Right ventricle myocardium superior (tissue), 1 donor: ENCODE results near the gene SMYD3. TPM values are rescaled to one million over a fixed set of nuclear protein-coding genes. Genes with fewer than 3 reads are reported as not detected.

Experiments used
- ATAC-seq: fragments of 200-7000 bp; cut with Tn5 transposase; one replicate; pipeline ENCODE4 v1.9.1; 2020; ENCODE audit warnings: mild to moderate bottlenecking; ENCODE audit not compliant: poor library complexity
- DNase-seq: peaks from one replicate; pipeline ENCODE4 v3.0.0-alpha.2; 2020
- intact Hi-C: fragments of 100-400 bp; cut with DNase I; formaldehyde crosslinking; loops from one replicate; pipeline ENCODE4 v1.11.2; 2022
- total RNA-seq: library from RNA; stranded (reverse); fragmentation: NEBNext Ultra II Directional; extraction: Animal tissue kit (Norgen Biotek cat#: 25700); gene quantifications from one replicate; pipeline ENCODE4 v1.2.1, GENCODE V29; 2021
- donor health status: DM: no; HTN: yes; CAD: no; lungs with severe emphysema.

Gene SMYD3
- total RNA-seq, 1 donor from 2014 or later: 9.4 TPM

DNA sequence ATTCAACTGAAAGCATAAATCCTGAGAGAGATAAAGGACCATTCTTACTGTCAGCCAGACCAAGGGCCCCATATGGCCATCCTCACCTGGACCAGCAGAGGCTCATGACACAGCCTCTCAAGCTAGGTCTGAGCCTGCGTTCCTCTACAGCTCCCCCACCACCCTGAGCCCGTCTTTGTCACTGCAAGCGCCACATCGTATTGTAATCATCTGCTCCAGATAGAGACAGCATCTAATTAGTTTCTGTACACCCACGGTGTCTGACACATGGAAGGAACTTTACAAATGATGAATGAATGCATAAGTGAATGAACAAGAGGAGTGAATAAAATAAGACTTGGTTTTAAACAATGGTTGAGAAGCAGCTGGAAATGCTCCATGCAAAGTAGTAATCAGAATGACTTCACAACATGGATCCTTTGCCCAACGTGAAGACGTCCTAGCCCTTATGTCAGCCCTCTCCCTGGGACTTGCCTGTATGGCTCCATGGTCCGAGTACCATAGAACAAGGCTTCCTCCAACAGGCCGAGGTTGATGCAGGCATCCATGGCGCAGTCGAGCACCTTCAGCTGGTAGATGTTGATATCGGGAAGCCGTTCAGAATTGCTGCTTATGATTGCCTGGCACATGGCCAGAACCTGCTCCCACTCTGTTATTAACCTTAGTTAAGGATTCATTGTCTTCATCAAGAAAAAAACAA, 648.9 kb downstream of the SMYD3 start:
- ATAC-seq: no peak

DNA sequence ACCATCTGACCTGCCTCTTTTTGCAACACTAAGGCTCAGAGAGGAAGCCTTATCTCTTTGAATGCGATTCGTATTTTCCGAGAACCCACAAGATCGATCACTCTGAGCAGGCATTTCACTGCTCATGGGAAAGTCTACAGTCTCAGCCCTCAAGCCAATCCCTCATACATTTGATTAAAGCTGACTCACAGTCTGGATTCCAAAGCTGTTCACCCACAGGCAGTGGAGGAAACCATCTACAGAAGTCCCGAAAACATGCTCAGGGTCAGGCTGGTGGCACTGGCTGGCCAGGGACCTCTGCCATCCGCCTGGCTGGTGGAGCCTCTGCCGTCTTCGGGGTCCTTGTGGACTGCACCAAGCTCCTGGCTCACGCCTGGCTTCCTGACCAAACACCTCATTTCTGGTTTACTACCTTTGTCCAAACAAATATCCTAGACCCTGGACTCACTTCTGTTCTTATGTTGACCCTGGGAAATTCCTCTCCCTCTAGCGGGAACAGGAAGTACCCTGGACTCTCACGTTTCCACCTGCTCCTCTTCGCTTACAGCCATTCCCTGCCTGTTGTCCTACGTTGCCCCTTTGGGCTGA, 650.0 kb downstream of the SMYD3 start:
- ATAC-seq (no peak), DNase-seq (no peak)
- intact Hi-C loops: no loop called here

More for the DNA sequence above, 648.9 kb downstream of the SMYD3 start:
- intact Hi-C loops: no loop called here
- DNase-seq: no peak

- intact Hi-C loops: no loop called here
- DNase-seq: no peak
Measured at GRCh38 chr1:245855846-245856730, 651.0 kb downstream of the SMYD3 start.

DNA sequence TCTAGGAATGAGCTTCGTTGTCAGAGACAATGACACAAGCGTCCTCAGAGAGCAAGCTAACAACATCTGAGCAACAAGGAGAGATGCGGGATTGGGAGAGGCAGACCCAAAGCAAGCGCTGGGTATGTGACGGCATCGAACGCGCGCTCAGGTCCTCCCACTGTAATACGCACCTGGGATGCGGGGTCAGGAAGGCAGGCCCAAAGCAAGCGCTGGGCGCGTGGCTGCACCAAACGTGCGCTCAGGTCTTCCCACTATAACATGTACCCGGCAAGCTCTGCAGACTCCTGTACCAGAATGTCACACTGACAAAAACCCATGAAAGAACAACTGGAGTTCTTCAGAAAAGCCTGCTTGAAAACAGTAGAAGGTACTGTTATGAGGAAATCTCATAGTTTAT, 653.8 kb downstream of the SMYD3 start:
- no peak for DNase-seq
- no peak for ATAC-seq
- intact Hi-C loops: no loop called here

More at GRCh38 chr1:245855846-245856730, 651.0 kb downstream of the SMYD3 start:
- no peak for ATAC-seq

DNA sequence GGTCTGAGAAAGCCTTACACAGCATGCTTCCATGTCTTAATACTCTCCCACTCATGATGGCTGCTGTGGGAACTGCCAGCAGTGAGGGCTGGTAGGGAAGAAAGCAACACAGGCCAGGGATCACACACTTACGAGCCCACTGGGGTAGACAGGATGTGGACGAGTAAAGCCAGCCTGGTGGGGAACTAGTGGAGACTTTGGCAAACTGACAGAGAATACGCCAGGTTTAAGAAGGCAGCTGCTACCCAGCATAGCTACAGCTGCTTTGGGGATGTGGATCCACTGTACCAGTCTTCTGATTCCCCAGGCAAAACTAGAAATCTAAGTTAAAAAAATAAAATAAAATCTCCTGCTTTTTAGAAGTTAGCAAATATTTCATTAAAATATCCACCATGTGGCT, 664.0 kb downstream of the SMYD3 start:
- ATAC-seq (no peak), DNase-seq (no peak)
- intact Hi-C loops: no loop called here

DNA sequence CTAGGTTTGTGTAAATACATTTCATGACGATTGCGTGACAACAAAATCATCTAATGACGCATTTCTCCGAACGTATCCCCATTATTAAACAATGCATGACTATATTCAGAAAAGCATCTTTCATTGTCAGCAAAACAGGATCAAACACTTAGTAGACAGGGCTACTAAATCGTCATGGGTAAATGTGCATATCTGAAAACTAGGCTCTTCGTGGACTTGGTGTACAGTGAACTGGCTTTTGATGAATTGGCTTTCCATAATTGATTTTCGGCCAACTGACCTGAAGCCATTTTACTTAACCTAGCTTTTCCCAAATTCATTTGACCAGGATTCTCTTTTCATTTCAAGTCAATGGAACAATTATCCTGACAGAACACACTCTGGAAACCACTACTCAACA, 665.0 kb downstream of the SMYD3 start:
- intact Hi-C loops: no loop called here
- ATAC-seq: no peak
- DNase-seq: no peak

GRCh38 chr1:245840971-245841370, 666.1 kb downstream of the SMYD3 start:
- intact Hi-C loops: no loop called here
- ATAC-seq: no peak
- DNase-seq: no peak

- DNase-seq: no peak
- no peak for ATAC-seq
- intact Hi-C loops: no loop called here
Measured at GRCh38 chr1:245837718-245838117, 669.4 kb downstream of the SMYD3 start.

DNA sequence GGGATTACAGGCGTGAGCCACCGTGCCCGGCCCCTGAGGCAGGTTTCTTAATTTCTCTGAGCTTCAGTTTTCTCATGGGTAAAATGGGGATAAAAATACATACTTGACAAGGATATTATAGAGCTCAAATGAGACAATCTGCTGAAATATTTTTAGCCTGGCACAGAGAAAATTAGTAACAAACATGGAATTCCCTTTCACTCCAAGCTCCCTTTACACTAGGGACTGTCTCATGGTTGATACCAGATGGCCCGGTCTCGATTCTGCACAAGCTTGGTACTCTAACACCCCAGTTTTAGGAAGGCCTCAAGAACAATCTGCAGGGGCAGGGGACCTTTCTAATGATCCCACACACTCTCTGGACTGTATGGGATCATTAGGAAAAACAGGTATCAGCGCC, 671.7 kb downstream of the SMYD3 start:
- DNase-seq (no peak), ATAC-seq (no peak)
- intact Hi-C loops: no loop called here

GRCh38 chr1:245834002-245834401, 673.1 kb downstream of the SMYD3 start:
- intact Hi-C loops: no loop called here
- ATAC-seq (no peak), DNase-seq (no peak)

DNA sequence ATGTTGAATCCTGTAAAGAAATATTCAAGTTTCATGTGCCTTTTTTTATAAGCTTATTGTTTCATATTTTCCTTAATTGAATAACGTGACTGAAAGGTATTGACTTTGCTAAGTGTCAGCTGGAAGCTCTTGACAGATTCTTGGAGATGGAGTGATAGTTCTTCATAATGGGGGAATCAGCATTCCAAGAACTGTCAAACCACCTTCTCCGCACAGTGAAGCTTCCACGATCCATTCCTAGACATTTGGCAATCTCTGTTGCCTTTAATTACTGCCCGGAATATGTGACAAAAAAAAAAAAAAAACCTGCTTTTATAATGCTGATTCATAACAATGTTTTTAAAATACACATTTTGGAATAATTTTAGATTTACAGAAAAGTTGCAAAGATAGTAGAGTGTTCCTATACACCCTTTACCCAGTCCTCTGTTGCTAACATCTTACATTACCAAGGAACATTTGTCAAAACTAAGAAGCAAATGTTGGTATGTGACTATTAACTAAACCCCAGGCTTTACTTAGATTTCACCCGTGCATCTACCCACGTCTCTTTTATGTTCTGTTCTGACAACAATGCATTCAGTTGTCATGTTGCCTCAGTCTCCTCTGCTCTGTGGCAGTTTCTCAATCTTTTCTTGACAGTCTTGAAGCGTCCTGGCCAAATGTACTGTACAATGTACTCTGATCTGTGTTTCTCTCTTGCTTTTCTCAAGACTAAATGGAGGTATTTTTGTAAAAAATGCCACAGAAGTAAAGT, 674.1 kb downstream of the SMYD3 start:
- intact Hi-C loops: no loop called here
- no peak for ATAC-seq
- no peak for DNase-seq

GRCh38 chr1:245831518-245831917, 675.6 kb downstream of the SMYD3 start:
- ATAC-seq (peak; percentile 82), DNase-seq (no peak)
- intact Hi-C loops: no loop called here

DNA sequence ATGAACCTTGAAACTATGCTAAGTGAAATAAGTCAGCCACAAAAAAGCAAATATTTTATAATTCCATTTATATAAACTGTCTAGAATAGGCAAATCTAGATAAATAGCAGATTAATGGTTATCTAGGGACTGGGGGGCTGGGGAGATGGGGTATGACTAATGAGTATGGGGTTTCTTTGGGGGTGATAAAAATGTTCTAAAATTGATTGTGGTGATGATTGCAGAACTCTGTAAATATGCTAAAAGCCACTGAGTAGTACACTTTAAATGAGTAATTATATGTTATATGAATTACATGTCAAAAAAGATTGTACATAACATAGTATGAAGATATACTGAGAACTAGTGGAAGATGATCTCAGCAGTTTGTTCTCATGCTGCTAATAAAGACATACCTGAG, 677.3 kb downstream of the SMYD3 start:
- ATAC-seq (no peak), DNase-seq (no peak)
- intact Hi-C loops: loop anchor here (5.0 kb wide), 1 partner anchor 172 kb away; no protein-coding TSS in a partner anchor

- DNase-seq (no peak), ATAC-seq (no peak)
- intact Hi-C loops: loop anchor here (5.0 kb wide), 1 partner anchor 173 kb away; no protein-coding TSS in a partner anchor
Measured at GRCh38 chr1:245829194-245829593, 677.9 kb downstream of the SMYD3 start.

DNA sequence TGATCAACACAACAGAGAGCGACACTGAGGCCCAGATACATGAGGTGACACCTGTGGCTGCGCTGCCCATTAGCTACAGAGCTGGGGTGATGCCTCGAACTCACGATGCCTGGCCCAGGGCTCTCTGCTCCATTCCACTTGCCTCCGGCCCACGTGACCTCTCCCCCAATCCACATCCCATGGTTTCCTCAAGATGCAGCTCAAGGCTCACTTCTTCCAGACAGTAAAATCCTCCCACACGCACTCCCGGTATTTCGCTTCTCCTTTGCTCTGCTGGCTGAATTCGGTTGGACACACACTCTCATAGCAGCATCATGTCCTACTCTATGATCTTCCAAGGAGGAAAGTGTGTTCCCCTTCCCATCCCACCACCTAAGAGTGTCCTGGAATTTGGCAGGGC, 679.8 kb downstream of the SMYD3 start:
- intact Hi-C loops: loop anchor here (5.0 kb wide), 1 partner anchor 175 kb away; no protein-coding TSS in a partner anchor
- no peak for ATAC-seq
- no peak for DNase-seq

GRCh38 chr1:245825128-245825901, 681.8 kb downstream of the SMYD3 start:
- no peak for DNase-seq
- intact Hi-C loops: loop anchor here (5.0 kb wide), 1 partner anchor 177 kb away; no protein-coding TSS in a partner anchor
- ATAC-seq: peak; percentile 74

DNA sequence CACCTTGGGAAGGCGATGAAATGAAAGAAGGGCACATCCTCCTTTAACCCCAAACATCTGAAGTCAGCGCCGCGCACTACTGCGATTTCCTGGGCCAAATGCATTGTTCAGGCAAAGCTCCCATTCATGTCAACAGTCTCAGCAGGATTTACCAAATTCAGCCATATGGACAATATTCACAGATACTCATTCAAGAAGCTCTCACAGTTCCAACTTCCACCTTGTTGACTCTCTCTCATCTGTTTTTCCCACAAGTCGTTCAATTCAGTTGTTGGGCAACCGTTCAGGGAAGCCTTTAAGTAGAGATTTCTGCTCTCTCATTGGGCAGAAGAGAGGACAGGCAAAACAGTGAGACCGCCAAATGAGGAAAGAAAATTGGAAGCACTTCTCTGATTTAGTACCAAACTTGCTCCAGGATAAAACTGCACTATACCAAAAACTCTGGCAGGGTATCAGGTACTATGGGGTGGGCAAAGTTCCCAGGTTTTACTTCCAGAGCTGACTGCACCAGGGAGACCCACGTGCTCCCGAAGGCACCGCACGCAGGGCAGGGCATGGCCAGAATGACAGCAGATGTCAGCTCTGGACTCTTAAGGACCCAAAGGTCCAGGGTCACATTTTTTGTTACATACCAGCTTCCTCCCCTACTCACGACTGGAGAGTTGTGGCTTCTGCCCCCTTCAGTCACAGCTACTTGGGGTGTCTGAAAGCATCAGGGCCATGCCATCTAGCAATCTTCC, 683.5 kb downstream of the SMYD3 start:
- DNase-seq: no peak
- intact Hi-C loops: no loop called here
- ATAC-seq: no peak
